ENCODE results near the gene EFR3B. TPM values are rescaled to one million over a fixed set of nuclear protein-coding genes. Genes with fewer than 3 reads are reported as not detected.

EFR3B gene
- polyA plus RNA-seq, 1 experiment, result 0.11 TPM

DNA sequence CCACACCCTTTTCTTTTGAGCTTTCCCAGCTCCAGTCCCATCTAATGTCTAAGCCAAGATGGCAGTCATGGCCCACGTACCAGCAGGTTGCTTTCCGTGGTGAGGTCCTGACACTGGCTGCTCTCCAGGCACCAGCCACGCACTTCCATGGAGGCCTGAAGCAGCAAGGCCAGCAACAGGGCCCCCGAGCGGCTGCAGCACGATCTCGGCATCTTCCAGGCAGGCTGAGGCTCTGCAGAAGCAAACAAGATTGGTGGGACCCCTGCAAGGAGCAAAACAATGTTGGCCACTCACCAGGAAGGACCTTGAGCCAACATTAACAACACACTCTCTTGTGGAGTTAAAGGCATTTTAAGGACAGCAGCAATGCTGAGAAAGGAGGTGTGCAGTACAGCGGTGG, 122.7 kb downstream of the EFR3B start:
- ChIA-PET POLR2A (no interaction called here), CTCF (interaction anchor here (0.9 to 2.0 kb wide), 3 partner anchors 27 to 189 kb away, joined by 3 to 9 read pairs (median 3); no protein-coding TSS in a partner anchor)
- TF ChIP-seq, protein P1, sequence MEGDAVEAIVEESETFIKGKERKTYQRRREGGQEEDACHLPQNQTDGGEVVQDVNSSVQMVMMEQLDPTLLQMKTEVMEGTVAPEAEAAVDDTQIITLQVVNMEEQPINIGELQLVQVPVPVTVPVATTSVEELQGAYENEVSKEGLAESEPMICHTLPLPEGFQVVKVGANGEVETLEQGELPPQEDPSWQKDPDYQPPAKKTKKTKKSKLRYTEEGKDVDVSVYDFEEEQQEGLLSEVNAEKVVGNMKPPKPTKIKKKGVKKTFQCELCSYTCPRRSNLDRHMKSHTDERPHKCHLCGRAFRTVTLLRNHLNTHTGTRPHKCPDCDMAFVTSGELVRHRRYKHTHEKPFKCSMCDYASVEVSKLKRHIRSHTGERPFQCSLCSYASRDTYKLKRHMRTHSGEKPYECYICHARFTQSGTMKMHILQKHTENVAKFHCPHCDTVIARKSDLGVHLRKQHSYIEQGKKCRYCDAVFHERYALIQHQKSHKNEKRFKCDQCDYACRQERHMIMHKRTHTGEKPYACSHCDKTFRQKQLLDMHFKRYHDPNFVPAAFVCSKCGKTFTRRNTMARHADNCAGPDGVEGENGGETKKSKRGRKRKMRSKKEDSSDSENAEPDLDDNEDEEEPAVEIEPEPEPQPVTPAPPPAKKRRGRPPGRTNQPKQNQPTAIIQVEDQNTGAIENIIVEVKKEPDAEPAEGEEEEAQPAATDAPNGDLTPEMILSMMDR (IDR thresholded peaks at IDR 0.05; ENCODE audit: insufficient read depth, low read depth, low read length), result no peak
- DNase-seq (ENCODE audit: low read depth), result no peak
- no peaks in the 10 kb centered on the region for H3K36me3 ChIP-seq (ENCODE audit: control insufficient read depth, insufficient read depth, low read length)
- H3K27me3 ChIP-seq (ENCODE audit: control insufficient read depth, insufficient read depth, low read length), result peaks cover 41% of the 10 kb centered on the region
- no peak overlapping the region for H3K4me3 ChIP-seq (ENCODE audit: low read depth, low read length)

DNA sequence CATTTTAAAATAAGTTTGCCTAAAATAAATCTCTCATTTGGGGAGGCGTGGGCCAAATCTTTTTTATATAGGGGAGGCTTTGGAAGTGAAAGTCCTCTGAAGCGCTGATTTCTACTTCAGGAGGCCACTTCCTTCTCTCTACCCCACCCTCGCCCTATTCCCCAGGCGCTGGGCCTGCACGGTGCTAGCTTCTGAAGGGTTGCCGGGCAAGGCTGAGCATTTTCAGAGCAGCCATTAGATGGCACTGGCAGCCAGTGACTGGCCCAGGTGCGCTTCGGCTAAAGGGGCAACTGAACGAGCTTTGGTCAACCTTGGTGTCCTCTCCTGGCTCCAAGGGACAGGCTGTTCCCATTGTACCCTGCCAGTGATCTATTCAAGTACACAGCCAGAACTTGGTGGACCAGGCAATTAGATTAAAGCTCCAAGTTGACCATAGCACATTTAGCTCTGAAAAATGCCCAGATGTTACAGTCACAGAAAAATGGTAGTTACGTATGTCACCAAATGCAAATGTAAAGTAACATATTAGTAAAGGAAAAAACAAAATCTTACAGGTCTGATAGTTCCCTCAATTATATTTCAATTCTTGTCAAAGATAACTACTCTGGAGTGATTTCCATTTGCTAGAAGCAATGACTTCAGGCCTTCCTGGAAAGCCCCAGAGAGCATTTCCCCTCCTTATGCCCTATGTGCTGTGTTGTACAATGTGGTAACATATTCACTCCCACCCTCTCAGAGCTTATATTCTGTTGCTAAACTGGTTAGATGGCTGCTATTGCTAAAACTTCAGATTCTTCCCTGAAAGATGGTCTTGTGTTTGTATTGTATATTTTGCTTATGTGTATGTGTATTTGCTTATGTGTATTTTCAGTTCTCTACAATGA, 124.4 kb downstream of the EFR3B start:
- H3K36me3 ChIP-seq (ENCODE audit: control insufficient read depth, insufficient read depth, low read length), result no peaks in the 10 kb centered on the region
- peaks cover 48% of the 10 kb centered on the region for H3K27me3 ChIP-seq (ENCODE audit: control insufficient read depth, insufficient read depth, low read length)
- ChIA-PET CTCF (interaction anchor here (0.7 to 2.0 kb wide), 2 partner anchors 11 to 30 kb away, joined by 3 to 9 read pairs; no protein-coding TSS in a partner anchor), POLR2A (no interaction called here)
- TF ChIP-seq, protein P1 (IDR thresholded peaks at IDR 0.05; ENCODE audit: insufficient read depth, low read depth, low read length), result 0 out of 2 replicates have a peak, but pooled peaks have one; percentile 11
- DNase-seq (ENCODE audit: low read depth), result no peak
- H3K4me3 ChIP-seq (ENCODE audit: low read depth, low read length), result no peak overlapping the region

DNA sequence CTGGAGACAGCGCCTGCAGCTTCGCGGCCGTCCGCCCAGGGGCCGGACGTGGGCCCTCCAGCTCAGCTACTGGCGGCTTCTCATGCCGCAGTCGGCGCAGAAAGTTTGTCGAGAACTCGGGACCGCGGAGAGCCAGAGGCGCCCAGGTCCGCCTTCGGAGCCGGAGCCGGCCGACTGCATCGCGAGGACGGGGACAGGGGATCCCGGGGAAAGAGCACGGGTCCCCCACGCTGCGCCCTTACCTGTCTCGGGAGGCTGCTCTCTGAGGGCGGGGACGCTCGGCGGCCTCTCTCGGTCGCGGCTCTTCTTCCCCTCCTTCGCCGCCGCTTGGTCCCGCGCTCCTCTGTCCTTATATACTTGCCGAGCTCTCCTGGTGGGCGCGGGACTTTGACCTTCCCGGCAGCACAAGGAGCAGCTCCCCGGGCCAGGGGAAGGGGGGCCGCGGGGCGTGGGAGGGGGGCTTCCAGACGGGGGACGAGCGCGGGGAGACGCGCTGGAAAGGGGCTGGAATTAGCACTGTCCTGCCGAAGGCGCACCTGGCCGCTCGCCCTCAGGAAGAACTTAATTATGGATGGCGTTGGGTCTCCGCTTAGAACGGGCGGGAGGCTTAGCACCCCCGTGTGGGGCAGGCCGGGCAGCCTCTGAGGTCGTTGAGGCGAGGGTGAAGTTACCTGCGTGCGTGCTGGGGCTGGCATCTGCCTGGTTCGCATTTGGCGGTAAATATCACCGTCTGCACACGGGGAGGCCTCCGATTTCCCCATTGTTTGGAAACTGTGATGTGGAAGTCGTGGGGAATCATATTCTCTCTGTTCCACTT, 126.6 kb downstream of the EFR3B start, which contains the start of gene POMC:
Gene POMC, minus strand, starts transcription at position 325 of the 817 bp plus-strand sequence. CDS start 3,808 bp downstream, outside the sequence.
- TF ChIP-seq, protein P1 (IDR thresholded peaks at IDR 0.05; ENCODE audit: insufficient read depth, low read depth, low read length), result no peak
- H3K27me3 ChIP-seq (ENCODE audit: control insufficient read depth, insufficient read depth, low read length), result peaks cover 48% of the 10 kb centered on the region
- H3K4me3 ChIP-seq (ENCODE audit: low read depth, low read length), result peak within 1 kb of the TSS; percentile 27
- ChIA-PET POLR2A (no interaction called here), CTCF (interaction anchor here (1.0 kb wide), 1 partner anchor 30 kb away, joined by 3 read pairs; no protein-coding TSS in a partner anchor)
- no peak for DNase-seq (ENCODE audit: low read depth)
- no peaks in the 10 kb centered on the region for H3K36me3 ChIP-seq (ENCODE audit: control insufficient read depth, insufficient read depth, low read length)

DNA sequence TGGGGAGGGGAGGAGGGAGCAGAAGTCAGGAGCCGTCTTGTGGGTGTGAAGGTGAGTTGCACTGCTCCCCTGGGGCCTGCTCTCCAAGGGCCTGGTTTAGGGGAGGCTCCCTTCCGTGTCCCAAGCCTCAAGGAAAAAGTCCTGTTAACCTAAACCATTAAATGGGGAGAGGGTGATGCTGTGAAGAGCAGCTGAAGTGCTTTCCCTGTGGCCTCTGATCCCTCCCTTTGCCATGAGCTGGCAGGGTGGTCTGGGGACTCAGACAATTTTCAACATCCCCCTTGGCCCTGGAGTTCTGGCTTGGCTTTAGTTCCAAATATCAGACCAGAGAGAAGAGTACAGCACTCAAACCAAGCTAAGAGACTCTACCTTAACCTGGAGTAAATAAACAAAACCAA, 127.2 kb downstream of the EFR3B start:
- Histone ChIP-seq H3K4me3 (ENCODE audit: low read depth, low read length) (no peak overlapping the region), H3K36me3 (ENCODE audit: control insufficient read depth, insufficient read depth, low read length) (no peaks in the 10 kb centered on the region), H3K27me3 (ENCODE audit: control insufficient read depth, insufficient read depth, low read length) (peaks cover 47% of the 10 kb centered on the region)
- ChIA-PET CTCF (interaction anchor here (1.0 kb wide), 1 partner anchor 30 kb away, joined by 3 read pairs; no protein-coding TSS in a partner anchor), POLR2A (no interaction called here)
- no peak for DNase-seq (ENCODE audit: low read depth)
- TF ChIP-seq, protein P1 (IDR thresholded peaks at IDR 0.05; ENCODE audit: insufficient read depth, low read depth, low read length), result no peak

DNA sequence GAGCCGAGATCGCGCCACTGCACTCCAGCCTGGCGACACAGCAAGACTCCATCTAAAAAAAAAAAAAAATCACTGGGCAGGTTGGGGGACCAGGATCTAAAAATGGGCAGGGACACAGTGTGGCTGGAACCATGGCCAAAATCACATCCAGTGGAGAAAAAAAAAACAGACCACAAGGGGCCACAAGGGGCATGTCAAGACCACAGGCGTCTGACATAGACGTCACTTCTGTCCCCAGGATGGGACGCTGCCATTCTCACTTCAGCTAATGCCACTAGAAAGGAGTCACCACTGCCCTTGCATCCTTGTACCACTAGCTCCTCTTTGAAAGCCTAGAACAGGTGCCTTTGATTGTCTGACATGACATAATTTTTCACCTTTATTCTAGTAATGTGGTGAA, 129.0 kb downstream of the EFR3B start:
- peaks cover 40% of the 10 kb centered on the region for H3K27me3 ChIP-seq (ENCODE audit: control insufficient read depth, insufficient read depth, low read length)
- DNase-seq (ENCODE audit: low read depth), result no peak

More for the DNA sequence above, 129.0 kb downstream of the EFR3B start:
- TF ChIP-seq, protein P1 (IDR thresholded peaks at IDR 0.05; ENCODE audit: insufficient read depth, low read depth, low read length), result no peak
- CTCF ChIA-PET, result no interaction called here
- POLR2A ChIA-PET, result no interaction called here
- H3K36me3 ChIP-seq (ENCODE audit: control insufficient read depth, insufficient read depth, low read length), result no peaks in the 10 kb centered on the region
- no peak overlapping the region for H3K4me3 ChIP-seq (ENCODE audit: low read depth, low read length)

Data from BJ (cell line).